Cerebellar cortex (tissue), 1 donor: Measurements from ENCODE around the gene VMP1.
"Not testable (repeated sequence)": the region's sequence is repeated elsewhere in the genome, so short reads cannot be mapped to it uniquely, and the experiment has no call there.

ENCODE experiments used
- DNase-seq: peaks from one replicate; pipeline ENCODE4 v3.0.0-alpha.2; 2015; ENCODE audit warnings: low spot score

Gene VMP1

DNA sequence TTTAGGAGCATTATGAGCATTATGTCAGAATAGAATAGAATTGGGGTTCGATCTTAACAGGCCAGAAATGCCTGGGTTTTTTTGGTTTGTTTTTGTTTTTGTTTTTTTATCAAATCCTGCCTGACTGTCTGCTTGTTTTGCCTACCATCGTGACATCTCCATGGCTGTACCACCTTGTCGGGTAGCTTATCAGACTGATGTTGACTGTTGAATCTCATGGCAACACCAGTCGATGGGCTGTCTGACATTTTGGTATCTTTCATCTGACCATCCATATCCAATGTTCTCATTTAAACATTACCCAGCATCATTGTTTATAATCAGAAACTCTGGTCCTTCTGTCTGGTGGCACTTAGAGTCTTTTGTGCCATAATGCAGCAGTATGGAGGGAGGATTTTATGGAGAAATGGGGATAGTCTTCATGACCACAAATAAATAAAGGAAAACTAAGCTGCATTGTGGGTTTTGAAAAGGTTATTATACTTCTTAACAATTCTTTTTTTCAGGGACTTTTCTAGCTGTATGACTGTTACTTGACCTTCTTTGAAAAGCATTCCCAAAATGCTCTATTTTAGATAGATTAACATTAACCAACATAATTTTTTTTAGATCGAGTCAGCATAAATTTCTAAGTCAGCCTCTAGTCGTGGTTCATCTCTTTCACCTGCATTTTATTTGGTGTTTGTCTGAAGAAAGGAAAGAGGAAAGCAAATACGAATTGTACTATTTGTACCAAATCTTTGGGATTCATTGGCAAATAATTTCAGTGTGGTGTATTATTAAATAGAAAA is 133.8 kb downstream of the VMP1 start:
- not testable (repeated sequence) for DNase-seq

DNA sequence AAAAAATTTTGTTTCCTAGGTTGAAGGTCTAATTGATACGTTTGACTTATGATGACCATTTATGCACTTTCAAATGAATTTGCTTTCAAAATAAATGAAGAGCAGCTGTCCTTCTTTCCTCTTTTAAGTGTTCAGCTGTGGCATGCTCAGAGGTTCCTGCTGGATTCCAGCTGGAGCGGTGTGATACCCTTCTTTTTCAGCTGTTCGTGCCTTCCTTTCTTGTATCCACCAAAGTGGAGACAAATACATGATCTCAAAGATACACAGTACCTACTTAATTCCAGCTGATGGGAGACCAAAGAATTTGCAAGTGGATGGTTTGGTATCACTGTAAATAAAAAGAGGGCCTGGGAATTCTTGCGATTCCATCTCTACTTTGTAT is 134.4 kb downstream of the VMP1 start:
- DNase-seq, result not testable (repeated sequence)

DNA sequence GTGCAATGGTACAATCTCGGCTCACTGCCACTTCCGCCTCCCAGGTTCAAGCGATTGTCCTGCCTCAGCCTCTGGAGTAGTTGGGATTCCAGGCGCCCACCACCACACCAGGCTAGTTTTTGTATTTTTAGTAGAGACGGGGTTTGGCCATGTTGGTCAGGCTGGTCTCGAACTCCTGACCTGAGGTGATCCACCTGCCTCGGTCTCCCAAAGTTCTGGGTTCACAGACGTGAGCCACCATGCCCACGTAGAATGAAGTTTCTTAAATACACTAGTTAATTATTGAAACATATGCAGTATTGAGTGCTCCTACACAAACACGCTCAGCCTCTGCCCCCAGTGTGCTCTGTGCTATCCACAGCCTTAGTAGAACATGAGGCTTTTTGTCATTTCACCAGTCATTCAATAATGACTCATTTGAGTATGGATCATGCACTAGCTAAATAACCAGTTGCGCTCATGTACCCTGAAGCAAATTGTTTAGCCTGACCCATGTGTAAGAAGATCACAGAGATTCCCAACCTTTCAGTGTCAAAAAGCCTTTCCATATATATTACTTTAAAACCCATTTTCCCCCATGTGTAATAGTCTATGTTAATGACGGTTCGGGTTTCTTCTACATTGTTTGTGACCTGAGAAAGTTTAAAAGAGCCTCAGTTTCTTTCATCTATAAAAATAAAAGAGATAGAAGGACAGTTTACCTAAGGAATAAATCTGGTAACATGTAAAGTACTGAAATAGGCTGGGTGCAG is 135.6 kb downstream of the VMP1 start:
- peak; percentile 84 for DNase-seq

DNA sequence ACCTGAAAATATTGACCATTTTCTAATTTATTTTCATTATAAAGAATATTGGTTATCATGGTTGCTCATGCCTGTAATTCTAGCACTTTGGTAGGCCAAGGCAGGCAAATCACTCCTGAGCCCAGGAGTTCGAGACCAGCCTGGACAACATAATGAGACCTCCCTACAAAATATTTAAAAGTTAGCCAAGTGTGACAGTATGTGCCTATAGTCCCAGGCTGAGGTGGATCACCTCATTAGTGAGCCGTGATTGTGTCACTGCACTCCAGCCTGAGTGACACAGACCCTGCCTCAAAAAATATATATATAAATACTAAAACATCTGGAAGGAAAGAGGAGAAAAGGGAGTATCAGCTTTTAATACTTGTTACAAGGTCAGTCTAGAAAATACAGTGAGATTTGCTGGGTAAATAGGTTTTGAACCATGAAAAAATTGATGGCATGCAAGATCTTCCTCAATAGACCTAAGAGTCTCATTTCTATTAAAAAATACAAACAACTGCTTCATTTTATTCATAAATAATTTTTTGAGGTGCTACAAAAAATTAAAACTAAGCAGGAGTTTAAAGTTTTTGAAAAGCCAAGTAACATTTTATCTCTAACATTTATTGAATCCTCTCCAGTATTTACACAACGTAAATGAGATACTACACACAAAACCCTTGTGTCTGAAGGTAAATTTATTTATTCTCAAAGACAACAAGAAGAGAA is 137.6 kb downstream of the VMP1 start:
- peak; percentile 53 for DNase-seq

DNA sequence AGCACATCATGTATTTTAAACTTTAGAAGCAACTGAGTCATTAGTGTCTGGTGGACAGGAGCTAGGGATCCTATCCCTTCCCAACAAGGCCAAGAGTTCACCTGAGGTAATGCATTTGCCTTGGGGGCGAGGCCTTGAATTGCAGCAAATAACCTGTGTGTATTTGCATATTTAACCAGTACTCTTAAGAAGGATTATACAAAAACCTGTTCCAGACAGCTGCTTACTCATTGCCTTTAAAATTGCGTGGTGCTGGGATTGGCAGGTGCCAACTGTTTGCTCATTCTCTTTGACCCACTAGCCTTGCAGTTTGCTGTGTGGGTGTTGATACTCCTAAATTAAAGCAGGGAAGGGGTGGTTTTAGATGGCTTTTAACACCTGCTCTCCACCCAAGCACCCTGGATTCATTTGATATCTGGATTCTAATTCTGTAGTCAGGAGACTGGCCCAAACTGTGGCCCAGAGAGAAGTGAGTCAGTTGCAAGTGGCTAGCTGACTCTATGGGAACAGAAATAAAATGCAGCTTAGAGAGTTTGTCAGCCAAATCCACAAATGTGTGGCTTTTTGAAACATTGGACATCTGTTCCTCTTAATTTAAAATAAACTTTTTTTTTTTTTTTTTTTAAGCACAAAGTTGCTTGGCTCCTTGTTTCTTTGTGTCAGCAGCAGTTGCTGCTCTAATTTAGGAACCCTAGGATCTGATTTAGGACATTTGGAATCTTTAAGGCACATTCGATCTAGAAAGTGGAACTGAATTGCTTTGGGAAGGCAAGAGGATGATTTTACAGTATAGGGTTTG is 138.3 kb downstream of the VMP1 start:
- peak; percentile 65 for DNase-seq

DNA sequence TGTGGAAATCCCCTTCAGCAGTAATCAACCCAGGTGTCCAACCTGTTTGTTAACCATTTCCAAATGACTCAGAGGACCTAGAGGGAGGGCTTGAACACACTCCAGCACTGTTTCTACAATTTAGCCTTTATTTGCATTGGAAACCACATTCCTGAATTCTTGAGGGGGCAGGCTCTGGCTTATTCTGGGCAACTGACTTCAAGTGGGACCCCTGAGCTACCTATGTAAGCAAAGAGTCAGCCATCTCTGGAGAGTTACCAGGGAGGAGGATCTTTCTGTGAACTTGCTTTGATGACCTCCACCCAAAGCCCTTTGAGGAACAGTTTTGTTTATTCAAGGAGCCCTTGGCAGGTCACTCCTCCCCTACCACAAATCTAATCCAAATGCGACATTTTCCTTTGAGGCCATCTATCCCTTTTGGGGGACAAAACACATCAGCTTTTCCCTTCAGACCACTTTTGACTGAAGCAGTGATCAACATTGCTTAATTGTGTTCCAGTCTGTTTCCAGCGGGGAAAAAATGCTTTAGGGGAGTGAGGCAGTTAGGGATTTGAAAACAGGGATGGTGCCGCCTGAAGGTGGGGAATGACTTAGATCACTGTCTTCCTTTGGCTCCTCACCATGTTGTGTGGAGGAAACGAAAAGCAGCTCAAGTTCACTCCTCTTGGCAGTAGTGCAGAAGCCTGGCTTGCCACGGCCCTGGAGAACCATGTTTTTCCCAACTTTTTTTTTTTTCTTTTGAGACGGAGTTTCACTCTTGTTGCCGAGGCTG is 139.1 kb downstream of the VMP1 start:
- peak; percentile 62 for DNase-seq

DNA sequence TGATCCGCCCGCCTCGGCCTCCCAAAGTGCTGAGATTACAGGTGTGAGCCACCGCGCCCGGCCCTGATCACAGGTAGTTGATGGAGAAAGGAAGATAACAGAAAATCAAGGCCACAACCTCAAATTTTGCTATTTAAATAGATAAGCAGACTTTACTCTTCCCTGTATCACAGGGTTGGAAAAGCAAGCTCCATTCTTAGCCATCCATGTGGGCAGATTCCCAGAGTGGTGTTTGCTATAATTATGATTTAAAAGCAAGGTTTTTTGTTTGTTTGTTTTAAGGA is 140.9 kb downstream of the VMP1 start:
- DNase-seq, result no peak

DNA sequence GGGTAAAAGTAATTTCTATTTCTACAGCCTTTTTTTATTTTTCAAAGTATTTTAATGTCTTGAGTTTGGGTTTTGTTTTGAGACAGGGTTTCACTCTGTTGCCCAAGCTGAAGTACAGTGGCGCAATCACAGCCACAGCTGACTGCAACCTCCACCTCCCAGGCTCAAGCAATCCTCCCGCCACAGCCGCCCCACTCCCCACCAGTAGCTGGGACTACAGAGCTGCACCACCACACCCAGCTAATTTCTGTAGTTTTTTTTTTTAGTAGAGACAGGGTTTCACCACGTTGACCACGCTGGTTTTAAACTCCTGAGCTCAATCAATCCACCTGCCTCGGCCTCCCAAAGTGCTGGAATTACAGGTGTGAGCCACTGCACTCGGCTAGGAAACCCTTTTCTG is 141.3 kb downstream of the VMP1 start:
- no peak for DNase-seq

DNA sequence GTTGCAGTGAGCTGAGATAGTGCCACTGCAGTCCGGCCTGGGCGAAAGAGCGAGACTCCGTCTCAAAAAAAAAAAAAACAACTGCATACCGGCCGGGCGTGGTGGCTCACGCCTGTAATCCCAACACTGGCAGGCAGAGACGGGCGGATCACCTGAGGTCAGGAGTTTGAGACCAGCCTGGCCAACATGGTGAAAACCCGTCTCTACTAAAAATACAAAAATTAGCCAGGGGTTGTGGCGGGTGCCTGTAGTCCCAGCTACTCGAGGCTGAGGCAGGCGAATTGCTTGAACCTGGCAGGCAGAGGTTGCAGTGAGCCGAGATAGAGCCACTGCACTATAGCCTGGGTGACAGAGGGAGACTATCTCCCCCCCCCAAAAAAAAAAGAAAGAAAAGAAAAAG is 142.9 kb downstream of the VMP1 start:
- DNase-seq, result not testable (repeated sequence)

DNA sequence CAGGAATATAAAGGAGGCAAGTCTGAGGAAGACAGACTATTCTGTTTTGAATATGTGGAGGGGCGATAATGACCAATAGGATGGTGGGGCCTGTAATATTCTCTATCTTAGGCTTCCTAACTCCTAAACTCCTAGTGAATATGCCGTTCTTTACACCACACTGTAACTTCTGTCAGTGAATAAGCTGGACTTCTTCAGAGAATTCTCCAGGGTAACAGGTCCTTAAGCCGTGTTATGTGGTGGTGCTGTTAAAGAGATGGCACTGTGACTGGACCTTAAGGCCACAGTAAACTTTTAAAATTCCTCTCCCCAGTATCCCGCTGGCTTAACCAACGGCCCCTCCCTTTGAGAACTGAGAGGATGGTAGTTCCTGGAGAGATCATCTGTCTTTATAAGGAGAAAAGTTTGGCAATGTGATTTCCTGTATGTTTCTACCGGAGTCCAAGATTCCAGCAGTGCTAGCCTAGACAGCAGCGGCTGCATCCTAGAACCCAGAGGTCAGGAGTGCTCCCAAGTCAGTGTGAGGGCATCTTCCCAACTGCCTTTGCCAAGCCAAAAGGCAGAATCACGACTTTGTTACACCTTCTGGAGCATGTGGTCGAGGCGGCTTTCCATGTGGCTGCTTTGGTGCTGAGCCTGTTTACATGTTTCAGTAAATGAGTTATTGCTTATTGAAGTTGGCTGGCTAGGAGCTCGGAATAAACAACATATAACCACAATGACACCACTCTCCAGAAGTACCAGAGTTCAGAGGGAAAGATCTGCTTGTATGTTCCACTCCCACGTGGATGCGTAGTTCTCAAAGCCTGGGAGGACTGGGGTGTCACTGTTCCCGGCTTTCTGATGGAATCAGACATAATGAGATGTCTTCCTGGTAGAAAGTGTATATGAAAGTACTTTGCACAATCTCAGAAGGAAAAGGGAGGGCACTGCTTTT is 144.3 kb downstream of the VMP1 start:
- DNase-seq, result no peak

DNA sequence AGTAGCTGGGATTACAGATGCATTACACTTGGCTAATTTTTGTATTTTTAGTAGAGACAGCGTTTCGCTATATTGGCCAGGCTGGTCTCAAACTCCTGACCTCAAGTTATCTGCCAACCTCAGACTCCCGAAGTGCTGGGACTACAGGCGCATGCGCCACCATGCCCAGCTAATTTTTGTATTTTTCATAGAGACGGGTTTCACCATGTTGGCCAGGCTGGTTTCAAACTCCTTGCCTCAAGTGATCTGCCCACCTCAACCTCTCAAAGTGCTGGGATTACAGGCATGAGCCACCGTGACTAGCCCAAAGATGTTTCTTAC is 145.4 kb downstream of the VMP1 start:
- DNase-seq, result not testable (repeated sequence)

DNA sequence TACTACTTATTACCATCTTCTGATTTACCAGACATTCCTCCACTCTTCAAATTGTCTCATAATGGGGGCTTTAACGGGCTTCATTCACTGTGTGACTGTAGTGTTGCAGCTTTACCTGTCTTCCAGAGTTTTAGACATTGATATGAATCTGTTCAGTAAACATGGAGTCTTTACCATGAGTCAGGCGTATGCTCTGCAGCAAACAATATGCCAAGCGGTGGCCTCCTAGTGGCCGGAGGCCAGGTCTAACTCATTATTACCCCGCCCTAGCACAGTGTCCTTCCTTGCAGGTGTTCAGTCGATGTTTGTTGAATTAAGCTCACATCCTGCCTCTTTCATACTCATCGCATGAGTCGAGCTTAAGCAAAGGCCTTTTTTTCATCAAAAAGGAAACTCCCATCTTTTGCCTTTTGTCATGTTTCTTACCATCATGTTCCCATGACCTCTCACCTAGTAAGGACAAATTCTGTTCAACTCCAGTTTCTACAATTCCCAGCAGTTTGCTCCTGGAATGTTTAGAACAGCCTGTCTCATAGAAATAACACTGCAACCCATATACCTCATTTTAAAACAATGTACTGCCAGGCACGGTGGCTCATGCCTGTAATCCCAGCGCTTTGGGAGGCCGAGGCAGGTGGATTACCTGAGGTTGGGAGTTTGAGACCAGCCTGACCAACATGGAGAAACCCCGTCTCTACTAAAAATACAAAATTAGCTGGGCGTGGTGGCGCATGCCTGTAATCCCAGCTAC is 145.9 kb downstream of the VMP1 start:
- DNase-seq, result peak; percentile 62

DNA sequence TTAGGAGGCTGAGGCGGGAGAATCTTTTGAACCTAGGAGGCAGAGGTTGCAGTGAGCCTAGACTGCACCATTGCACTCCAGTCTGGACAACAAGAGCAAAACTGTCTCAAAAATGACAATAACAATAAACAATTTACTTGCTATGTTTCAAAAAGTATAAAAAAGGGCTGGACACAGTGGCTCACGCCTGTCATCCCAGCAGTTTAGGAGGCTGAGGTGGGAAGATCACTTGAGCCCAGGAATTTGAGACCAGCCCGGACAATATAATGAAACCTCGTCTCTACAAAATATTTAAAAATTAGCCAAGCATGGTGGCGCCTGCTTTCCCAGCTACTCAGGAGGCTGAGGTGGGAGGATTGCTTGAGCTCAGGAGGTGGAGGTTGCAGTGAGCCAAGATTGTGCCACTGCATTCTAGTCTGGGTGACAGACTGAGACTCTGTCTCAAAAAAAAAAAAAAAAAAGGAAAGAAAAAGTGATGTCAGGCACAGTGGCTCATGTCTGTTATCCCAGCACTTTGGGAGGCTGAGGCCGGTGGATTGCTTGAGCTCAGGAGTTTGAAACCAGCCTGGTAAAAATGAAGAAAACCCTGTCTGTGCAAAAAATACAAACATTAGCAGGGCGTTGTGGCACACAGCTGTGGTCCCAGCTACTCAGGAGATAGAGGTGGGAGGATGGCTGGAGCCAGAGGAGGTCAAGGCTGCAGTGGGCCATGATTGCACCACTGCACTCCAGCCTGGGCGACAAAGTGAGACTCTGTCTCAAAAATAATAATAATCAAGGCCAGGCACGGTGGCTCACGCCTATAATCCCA is 146.7 kb downstream of the VMP1 start:
- not testable (repeated sequence) for DNase-seq

DNA sequence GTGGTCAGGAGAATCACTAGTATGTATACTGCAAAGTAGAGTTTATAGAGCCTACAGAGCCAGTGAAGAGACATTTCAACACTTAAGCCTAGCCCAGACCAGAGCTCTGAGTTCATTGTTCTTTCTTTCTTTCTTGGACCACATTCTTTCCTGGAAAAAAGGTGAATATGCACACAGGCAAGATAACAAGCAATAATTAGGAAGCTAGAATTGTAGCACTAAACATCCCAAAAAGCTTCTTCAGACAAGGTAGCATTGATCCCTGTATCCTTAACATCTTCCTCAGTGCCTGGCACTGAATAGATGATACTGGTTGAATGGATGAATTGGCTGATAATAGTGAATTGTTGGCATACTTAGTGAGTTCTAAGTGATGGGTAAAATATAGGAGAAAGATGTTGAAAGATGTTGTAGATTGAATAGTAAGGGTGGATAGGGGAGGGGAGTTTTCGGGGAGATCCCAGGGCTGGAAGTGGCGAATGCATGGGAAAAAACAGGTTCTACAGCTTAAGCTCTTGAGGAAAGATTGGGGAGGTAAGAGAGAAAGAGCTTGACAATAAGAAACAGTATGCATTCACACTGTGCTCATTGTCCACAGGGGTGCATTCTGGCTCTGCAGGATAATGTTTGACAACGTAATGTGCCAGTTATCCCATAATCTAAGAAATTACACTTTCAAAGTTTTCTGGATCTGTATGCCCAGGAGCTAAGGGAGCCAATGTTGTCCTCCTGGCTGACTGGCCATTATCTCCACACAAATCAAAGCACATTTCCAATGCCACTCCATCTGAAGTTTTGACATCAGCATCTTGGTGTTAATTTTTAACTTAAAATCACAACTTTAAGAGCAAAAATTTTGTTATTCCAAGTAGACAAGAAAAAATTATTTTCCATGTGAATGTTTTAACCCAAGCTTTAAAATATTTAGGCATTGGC is 149.7 kb downstream of the VMP1 start:
- no peak for DNase-seq

DNA sequence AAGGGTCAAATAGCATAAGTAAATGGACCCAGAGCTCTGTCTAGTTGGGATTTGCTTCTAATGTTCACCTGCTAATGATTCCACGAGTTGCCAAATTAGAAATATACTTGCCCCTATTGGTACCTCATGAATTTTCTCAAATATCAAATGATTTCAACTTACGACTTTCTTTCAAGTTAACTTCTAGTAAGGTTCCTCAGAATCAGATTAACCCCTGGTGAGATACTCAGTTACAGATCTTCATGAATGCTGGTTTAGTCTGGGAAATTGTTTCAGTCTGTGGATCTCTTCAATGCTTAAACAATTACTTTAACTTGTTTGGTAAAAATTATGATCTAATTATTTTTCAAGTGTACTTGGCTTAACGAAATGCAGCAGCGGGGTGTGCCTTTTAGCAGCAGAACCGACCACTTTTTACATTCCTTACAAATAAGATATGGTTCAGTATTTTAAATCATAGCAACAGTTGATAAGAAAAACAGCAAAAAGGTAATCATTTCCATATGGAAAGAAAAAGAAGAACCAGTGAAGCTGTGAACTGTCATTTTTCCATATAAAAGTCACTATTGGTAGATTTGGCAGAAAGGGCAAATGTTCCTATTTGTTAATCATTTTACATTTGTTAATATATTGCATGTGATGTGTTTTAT is 150.8 kb downstream of the VMP1 start:
- DNase-seq, result no peak

DNA sequence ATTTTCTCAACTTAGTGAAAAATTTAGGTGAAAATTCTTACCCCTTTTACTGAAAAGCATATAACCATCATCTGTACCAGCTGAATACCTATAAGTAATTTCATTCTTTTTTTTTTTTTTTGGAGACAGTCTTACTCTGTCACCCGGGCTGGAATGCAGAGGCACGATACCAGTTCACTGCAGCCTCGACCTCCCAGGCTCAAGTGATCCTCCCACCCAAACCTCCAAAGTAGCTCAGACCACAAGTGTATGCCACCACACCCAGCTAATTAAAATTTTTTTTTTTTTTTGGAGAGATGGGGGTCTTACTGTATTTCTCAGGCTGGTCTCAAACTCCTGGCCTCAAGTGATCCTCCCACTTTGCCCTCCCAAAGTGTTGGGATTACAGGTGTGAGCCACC is 151.5 kb downstream of the VMP1 start:
- no peak for DNase-seq

DNA sequence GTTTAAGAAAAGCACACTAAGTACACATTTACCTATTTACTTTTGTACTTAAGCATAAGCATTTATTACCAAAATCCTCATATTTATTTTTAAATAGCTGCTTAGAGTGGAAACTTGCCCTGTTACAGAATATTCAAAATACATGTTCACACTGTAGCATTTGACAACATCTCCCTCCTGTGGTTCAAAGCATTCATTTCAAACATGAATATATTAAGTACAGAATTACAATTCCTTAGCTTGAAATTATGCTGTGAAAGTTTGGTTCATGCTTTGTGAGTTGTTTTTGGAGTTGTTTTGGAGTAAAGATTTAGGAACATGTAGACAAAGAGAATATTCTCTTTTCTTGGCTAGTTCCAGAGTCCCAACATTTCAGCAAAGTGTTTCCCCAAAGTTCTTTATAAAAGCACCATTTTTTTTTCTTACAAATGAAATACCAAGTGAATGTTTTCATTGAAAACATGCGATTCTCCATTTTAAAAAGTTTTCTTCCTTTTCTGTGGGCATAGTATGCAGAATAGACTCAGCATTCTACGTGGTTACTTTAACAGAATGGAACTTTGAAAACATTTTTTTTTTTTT is 152.1 kb downstream of the VMP1 start:
- no peak for DNase-seq
